Activated CD4-positive, CD25-positive, alpha-beta regulatory T cell treated with anti-CD3 and anti-CD28 coated beads, Interleukin-2, amount 50 U/mL, for 72 hours (primary cell): Measurements from ENCODE around the gene ARMH1.
A peak's percentile ranks its signal among the peaks of the same experiment; 100 is the strongest.

Experiments
- DNase-seq: peaks from one replicate; pipeline ENCODE4 v3.0.0; 2021

The ARMH1 gene

DNA sequence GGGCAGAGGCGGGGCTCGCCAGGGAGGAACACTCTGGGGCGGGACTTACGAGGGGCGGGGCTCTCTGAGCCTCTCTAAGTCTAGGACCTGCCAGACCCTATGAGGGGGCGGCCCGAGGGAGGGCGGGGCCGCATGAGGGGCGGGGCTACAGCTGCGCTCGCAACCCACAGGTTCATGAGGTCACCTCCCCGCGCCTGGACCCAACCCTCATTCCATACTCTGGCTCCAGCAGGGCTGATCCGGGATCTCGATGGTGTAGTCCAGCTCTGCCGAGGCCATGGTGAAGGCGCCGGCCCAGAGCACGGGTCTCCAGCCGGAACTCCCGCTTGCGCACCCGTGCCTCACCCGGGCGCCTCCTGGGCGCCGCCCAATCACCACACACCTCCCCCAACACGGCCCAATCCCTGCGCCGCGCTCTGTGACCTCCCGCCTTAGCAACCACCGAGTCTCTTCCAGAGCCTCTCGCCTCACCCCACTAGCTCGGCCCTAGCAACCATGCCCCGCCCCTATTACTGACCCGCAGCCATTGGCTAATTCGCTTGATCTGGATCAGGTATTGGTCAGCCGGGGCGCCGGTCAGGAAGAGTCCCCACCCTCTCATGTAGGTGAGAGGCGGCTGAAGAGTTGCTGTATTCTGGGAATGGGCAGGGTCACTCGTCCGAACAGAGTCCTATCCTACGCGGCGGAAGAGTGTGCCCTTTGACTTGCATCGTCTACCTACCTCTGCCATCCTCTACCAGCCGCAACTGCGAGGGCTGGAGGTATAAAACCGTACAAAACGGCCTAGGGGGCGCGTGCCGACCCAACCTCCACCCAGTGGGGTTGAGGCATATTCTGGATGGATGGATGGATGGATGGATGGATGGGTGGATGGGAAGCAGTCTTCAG, at the start of gene ARMH1, which contains the start of gene TMEM53:
Gene ARMH1, plus strand, starts transcription at position 602 of the 888 bp plus-strand sequence. CDS start 14,984 bp downstream, outside the sequence.
Gene TMEM53, minus strand, starts transcription at position 369 of the 888 bp plus-strand sequence. Its CDS starts 90 bp downstream, at position 279.
- peak; percentile 97 for DNase-seq

DNA sequence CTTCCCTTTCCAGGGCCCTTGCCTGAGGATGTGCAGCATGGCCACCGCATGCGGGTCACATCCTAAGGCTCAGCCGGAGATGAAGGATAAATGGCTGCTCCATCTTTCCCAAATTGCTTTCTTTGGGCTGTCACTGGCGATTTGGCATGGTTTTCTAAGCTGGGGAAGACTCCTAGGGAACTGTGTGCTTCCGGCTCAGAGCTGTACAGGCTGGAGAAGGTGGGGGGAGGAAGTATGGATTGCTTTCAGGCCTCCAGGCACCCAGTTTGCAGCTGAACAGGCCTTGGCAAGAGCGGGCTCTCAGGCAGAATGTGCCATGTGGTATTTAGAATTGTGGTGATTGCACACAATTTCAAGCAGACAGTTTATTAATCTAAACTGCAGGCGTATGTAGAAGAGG, 49.2 kb upstream of the ARMH1 start:
- no peak for DNase-seq

DNA sequence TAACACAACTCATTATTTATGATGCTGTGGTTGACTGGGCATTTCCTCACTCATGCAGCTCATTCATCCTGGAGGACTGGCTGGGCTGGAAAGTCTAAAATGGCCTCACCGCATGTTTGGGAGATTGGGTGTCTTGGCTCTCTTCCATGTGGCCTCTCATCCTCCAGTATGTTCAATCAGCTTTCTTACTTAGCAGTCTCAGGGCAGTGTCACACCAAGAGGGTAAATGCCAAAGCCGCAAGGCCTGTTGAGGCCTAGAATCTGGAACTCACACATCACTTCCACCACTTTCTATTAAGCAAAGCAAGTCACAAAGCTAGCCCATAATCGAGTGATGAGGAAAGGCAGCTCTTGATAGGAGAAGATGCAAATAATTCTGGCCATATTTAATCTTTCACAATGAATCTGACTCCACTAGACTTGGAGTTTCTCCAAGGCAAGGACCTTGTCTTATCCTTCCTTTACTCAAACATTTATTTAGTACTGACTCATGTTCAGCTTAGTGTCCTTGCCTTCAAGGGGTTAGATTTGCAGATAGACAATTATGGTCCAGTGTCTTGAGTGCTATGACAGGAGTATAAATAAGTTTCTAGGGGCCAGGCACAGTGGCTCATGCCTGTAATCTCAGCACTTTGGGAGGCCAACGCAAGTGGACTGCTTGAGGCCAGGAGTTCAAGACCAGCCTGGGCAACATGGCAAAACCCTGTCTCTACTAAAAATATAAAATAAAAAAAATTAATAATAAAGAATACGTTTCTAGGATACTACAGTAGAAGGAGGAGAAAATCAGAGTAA, 45.4 kb upstream of the ARMH1 start:
- DNase-seq = no peak

DNA sequence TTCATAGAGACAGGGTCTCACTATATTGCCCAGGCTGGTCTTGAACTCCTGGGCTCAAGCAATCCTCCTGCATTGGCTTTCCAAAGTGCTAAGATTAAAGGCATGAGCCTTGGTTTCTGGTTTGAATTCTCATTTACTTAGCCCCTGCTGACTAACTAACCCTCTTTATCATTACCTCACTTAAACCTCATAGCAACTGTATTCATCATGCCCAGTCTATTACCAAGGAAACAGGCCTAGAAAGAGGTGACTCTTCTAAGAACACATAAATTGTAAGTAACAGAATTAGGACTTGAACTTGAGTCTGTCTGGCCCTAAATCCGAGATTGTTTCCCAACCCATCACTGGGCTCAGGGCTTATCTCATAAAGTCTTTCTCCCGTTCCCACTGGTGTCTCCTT, 44.4 kb upstream of the ARMH1 start:
- no peak for DNase-seq

DNA sequence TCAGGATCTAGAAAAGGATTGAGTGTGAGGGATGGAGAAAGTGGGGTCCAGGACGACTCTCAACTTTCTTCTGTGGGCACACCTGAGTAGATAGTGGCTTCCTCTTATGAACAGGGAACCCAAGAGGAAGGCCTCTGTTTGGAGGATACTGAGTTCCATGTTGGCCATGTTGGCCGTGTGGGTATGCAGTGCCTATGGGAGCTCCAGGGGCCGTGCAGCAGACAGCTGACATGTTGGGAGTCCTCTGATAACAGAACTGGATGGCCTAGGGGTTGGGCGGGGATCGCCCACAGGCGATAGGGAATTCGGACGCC, 43.2 kb upstream of the ARMH1 start:
- no peak for DNase-seq

DNA sequence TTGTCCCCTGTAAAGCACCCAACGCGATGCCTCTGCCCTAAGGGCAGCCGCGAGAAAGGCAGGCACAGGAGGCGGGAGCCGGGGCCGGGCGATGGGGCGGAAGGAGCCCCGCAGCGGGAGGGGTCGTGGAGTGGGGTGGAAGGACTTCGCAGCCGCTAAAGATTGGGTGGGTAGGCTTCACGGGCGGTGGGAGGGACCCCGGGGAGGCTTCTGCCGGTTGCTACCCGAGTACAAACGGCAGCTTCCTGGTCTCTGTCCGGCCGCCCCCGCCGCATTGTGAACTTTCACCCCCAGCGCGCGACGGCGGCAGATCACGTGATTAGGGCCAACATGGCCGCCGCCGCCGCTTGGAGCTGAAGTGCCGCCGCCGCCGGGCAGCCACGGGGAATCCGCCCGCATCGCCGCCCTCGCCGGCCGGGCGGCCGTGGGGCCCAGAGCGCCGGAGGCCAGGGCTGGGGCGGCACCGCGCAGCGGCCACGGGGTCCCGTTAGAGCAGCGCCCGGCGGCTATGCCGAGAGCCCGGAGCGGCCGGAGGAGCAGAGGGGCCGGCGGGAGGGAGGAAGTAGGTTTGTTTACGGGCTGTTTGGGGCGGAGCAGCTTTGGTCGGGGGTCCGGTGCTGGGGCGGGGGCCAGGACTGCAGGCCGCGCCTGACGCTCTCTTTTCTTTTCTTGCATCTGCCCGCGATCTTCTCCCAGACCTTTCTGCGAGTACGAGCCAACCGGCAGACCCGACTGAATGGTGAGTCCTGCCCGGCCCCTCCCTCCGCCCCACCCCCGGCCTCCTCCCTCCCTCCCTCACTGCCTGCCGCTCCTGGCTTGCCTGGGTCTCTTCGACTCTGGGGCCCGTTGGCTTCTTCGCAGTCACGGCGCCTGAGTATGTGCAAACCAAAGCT, 42.6 kb upstream of the ARMH1 start:
- peak; percentile 91 for DNase-seq

DNA sequence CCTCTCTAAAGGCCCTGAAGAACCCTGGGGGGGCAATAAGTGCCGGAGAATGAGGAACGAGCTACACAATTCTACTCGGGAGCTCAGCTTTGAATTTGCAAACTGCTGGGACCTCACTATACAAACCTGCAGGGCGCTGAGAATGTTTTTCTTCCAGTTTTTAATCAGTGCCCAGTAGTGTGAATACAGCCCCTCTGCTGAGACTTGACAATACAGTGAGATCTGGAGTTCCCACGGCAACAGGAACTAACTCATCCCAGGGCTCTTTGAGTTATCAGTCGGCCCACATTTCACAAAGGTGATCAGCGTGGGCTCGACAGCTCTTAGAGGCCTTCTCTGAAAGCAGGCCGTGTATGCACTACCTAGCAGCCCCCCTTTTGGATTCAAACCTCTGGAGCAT, 41.9 kb upstream of the ARMH1 start:
- no peak for DNase-seq

DNA sequence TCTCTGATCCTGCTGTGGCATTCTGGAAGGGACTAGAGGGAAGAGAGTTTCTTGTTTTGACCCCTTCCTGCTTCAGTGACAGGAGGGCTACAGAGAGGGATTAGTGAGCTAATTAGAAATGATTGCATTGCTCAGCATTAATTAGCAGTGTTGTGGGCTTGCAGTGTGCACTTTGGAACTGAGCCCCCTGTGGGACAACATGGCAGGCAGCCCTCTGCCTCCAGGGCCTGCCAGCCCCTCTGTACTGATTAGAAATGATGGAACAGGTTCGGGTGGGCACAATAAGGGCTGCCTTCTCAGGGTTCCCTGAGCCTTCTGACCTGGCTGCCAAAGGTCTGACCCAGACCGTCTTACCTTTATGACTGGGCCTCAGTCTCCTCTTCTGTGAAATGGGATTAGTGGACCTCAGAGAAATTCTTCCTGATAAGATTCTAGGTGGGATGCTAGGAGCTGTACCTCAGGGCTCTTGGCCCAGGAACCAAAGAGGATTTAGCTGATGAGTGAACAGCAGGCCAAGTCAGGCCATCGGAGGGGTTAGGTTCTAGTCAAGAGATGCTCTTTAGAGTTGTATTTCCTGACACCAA, 39.8 kb upstream of the ARMH1 start:
- DNase-seq = no peak

DNA sequence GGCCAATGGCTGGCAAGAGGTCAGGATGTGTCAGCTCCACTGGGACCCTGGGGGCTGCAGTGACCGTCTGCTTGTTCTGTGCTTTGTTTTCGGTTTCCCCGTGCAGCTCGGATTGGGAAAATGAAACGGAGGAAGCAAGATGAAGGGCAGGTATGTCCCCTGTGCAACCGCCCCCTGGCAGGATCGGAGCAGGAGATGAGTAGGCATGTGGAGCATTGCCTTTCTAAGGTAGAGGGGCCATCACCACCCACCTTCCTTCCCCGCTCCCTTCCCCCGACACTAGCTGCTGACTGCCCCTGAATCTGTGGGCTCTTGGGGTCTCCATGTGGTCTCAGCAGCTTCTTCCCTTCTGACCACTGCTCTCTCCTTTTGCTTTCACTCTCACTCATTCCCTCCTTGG, 39.1 kb upstream of the ARMH1 start:
- DNase-seq = no peak

DNA sequence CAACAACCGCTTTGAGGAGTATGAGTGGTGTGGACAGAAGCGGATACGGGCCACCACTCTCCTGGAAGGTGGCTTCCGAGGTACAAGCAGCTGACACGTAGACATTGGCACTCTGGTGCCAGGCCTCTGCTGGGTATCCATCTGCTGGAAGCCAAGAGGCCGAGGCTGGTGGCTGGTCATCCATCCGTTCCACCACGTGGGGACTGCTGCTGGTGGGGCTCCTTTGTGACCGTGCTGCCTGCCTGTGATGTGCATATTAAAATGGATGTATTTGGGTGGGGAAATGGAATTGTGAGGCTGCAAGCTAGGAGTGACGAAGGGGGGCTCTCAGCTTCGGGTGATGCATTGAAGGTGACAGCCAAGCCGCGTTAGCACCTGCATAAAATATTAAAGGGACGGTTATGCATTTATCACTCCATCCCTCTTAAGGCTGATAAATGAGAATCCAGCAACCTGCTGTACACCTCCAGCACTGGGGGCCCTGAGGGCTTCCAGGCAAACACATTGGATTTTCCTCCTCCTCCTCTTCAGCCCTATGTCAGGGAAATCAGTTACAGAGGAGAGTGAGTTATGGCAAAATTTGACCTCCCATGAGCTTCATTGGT, 38.3 kb upstream of the ARMH1 start:
- no peak for DNase-seq

DNA sequence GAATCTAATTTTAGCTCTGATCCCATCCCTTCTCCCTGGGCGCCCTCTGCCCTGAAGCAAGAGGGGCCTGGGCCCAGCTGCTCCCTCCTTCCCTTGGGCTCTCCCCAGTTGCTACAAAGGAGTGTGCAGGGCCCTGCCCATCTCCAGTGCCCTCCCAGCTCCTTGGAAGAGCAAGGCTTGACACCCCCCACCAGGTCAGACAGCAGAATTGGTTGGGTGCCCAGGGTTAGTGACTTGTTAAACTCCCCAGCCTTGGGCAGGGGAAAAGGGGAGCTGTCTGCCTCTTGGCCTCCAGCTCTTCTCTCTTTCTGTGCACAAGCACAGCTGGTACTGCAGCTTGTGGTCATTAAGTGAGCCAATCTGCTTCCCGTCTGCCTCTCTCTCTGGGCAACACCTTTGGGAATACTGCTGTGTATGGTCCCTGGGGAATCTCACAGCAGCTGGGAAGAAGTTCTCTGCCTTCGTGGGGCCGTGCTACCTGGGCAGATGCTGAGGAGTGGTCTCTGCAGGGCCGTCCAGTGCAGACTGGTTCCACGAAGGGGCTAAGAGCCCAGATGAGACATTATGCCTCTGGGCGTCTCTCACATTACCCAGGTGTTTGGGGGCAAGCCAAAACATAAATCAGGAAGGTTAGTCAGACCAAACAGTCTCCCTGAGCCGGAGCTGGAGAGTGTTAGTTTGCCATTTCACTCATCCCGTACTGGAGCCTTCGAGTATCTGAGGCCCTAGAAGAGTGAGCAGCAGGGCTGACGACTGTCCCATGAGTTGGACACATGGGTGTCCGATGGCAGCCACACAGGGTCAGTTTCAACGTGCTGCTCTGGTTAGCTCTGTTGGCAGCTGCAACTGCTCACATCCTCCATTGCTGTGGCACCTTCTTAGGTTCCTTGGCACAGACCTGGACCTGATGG, 37.6 kb upstream of the ARMH1 start:
- DNase-seq = no peak

DNA sequence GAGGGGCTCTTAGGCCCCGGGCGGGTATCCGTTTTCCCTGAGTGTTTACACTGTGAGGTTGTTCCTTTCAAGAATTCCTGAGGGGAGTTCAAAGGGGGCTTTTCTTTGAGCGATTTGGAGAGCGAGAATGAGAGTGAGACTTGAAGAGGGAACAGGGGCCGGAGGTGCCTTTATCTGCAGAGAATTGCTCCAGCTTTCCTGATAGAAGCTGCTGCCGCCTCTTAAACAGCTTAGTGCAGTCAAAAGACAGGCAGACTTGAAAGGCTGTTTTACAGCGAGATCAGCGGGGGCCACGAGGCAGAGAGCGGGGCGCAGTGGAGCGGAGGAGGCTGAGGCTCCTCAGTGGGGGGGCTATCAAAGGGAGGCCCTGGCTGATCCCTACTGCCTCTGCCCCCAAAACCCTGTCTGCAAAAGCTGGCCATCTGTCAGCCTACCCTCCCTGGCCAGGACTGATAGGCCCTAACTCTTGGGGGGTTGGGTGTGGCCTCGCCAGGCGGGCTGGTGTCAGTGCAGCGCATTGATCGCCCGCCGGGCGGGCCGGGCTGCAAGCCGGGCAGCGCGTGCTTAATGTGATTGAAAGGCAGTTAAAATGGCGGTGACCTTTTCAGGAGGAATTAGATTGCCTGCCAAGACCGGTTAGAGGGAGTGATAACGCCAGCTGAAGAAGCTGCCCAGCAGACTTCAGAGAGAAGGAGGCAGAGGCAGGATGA, 36.7 kb upstream of the ARMH1 start:
- no peak for DNase-seq

DNA sequence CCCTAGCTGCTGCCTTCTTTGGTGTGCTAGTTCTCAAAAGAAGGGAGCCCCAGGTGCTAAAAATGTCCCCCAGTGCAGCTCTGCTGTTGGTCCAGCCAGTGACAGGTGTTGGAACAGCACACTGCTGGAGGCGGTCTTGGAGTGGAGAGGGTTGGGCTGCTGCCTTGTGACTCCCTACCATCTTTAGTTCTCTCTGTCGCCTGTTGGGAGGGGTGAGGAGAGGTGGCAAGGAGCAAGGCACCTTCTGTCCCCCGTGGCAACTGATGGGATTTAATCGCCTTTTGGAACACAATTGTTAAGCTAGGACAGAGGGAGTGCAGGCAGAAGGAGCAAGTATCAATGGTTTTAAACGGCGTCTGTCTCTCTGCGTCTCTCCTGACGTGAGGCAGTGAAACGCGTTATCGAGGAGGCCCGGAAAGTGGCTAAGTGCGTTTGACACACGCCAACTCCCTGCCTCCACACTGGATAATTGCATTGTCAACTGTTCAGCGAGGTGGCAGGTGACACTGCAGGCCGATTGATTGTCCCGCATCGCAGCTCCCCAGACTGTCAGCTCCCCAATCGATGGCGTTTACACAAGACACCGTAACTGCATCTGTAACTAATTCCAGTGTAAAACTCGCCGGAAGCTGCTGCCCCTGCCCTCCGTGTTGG, 34.2 kb upstream of the ARMH1 start:
- DNase-seq = no peak

DNA sequence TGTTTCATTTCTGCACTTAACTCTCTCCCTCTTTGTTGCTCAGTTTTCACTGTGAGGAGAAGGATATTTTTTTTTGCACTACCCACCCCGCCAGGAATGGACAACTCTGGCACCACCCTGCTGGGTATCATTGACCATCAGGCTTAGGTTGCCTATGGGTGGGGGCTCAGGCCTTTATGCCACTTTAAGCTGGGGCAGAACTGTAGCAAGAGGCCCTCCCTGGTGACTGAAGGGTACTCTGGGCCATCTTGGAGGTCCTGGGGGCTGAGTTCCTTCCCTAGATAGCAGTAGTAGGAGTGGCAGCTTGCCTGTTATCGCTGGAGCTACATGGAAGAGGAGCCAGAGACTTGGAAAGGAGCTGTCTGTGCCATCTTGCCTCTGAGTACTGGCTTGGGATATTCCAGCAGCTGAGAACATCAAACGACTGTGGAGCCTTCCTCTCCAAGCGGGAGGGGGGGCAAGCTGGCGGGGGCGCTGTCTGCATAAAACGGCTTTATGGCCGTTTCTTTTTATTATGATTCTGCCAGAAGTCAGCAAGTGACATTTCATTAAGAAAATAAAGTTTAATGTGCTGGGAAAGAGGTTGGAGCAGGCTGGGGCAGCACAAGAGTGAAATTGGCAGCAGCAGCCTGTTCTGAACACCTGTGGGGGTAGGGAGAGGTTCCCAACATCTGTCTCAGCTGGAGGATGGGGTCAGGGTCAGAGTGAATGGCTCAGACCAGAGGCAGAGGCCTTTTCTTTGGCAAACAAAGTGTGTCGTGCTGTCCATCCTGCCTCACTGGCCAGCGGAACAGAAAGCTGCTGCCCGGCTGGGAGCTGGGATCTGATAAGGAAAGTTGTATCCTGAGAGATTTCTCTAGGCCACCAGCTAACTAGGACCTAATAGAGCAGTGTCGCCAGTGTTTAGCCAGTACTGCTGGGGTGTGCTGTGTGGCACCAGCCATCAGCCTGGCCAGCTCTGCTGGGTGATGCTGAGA, 33.1 kb upstream of the ARMH1 start:
- DNase-seq = no peak

DNA sequence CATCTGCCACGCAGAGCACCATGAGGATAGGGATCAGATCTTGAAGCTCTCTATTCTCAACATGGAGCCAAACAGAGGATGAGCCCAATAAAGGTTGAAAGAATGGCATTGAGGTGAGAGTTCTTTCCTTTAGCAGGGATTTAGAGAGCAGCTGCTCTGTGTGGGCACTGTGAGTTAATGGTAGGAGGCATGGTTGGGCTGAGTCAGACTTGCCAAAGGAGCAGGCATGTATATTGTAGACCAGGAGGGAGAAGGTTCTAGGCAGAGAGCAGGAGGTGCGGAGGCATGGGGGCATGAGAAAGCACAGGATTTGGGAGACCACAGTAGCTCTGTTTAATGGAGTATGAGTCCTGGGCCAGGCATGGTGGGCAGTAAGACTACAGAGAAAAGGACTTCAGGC, 32.3 kb upstream of the ARMH1 start:
- no peak for DNase-seq

DNA sequence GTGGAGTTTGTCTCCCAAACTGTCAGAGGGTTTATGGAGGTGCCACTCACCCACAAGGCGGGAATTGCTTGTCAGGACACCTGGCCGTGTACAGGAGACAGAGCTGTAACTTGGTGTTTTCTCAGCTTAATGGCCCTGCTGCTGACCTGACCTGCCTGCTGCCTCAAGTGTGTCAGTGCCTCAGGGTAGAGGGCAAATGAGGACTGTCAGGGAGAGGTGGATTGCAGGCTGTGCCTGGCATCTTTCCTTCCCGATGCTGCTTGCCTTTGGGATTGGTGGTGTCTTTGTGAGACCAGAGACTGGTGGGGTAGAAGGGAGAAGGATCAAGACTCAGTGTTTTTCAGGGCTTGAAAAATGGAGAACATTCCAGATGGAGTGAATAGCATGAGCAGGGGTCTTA, 31.6 kb upstream of the ARMH1 start:
- DNase-seq = no peak

DNA sequence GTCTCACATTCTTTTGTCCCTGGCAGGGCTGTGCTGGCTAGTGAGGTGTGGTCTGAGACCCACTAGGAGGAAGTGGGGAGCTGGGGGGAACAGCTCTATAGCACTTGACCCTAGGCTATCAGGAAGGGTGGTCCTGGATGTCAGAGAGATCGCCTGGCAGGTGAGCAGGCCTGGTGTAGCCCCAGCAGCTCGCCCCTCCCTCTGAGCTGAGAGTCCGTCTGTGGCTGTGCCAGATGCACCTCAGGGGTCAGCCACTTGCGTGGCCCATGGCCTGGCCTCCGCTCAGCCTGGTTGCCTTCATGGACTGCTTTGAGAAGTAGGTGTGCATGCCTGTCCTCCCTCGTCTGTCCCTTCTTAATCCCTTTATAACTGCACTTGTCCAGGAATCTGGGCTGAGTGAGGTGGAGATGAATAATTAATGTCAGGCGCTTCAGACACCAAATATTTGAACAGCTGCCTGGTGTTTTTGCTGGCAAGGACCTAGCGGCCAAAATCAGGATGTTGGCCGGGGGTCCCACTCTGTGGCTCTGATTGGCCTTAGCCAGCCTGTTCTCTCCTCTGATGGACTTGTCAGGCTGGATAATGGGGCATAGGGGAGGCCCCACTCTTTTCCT, 30.7 kb upstream of the ARMH1 start:
- DNase-seq = no peak

DNA sequence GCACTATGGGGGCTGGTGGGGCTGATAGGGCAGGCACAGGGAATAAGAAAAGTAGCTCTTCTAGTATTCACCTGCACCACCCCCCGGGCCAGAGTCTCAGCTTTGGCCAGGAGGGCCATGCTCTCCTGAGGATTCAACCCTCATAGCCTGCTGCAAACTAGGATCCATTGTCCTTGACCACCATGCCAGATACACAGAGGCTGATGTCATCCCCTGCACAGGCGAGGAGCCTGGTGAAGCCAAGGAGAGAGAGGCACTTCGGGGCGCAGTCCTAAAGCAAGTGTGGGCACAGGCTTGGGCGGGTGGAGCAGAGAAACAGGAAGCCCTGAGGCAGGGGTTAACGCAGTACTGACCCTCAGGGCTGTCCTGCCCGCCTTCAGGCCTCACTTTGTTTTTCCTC, 29.7 kb upstream of the ARMH1 start:
- no peak for DNase-seq
